Measurements from ENCODE around the gene CDH13.

Gene CDH13

GRCh38 chr16:83439412-83439811, 812.6 kb downstream of the CDH13 start:
- DNase-seq (ENCODE audit: low read depth), result no peak

GRCh38 chr16:83441517-83441916, 814.7 kb downstream of the CDH13 start:
- DNase-seq (ENCODE audit: low read depth), result no peak

DNA sequence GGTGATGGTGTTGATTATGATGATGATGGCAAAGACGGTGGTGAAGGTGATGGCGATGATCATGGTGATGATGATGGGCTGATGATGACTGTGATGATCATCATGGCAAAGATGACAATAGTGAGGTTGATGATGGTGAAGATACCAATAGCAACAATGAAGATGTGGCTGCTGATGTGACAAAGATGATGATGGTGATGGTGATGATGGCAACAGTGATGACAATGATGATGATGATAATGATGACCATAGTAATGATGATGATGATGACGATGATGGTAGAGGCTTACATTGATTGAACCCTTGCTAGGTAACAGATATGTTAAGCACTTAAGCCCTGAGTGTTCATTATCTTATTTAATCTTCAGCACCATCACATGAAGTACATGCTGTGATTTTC, 817.2 kb downstream of the CDH13 start:
- DNase-seq (ENCODE audit: low read depth), result no peak

- no peak for DNase-seq (ENCODE audit: low read depth)
These were observed 820.8 kb downstream of the CDH13 start for GRCh38 chr16:83447560-83447959.

- no peak for DNase-seq (ENCODE audit: low read depth)
These were observed 823.1 kb downstream of the CDH13 start for GRCh38 chr16:83449861-83450260.

DNA sequence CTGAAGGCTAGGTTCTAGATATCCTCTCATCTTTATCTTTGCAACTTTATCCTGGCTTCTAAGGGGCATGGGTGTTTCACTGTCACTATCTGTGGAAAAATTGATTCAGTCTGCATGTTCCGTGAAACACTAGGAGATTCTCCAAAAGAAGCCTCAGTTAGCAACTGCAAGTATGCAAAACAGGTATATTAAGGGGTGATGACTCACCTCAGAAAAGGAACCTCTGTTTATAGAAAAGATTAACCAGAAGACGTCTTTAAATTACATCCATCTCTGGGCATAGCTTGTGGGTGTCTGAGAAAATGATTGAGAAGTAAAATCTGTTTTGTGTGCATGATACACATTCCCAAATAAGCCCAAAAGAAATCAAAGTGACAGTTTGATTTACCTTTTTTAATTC, 827.2 kb downstream of the CDH13 start:
- DNase-seq (ENCODE audit: low read depth), result no peak

GRCh38 chr16:83455716-83456115, 828.9 kb downstream of the CDH13 start:
- no peak for DNase-seq (ENCODE audit: low read depth)

- no peak for DNase-seq (ENCODE audit: low read depth)
These were observed 830.2 kb downstream of the CDH13 start for GRCh38 chr16:83456934-83457333.

GRCh38 chr16:83458612-83459011, 831.8 kb downstream of the CDH13 start:
- DNase-seq (ENCODE audit: low read depth), result no peak

DNA sequence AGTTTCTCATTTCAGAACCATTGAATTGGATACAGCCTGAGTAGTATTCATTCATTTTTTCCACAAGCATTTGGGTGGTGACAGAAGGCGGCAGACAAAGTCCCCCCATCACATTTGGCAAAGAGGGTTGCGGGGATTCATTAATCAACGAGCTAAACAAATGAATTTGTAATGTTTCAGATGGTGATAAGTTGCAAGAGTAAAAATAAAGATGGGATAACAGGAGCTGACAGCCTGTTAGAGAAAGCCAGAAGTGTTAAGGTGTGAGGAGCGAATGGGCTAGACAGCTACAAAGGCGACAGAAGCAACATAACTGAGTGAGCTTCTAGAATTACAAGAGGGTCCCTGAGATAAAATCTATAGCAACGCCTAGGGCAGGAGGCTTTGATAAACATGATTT, 838.2 kb downstream of the CDH13 start:
- no peak for DNase-seq (ENCODE audit: low read depth)

- no peak for DNase-seq (ENCODE audit: low read depth)
These were observed 843.6 kb downstream of the CDH13 start for GRCh38 chr16:83470416-83470815.

- no peak for DNase-seq (ENCODE audit: low read depth)
These were observed 846.2 kb downstream of the CDH13 start for GRCh38 chr16:83472776-83473501.

- no peak for DNase-seq (ENCODE audit: low read depth)
These were observed 847.3 kb downstream of the CDH13 start for GRCh38 chr16:83473926-83474650.

- DNase-seq (ENCODE audit: low read depth), result no peak
These were observed 848.3 kb downstream of the CDH13 start for GRCh38 chr16:83475108-83475507.

DNA sequence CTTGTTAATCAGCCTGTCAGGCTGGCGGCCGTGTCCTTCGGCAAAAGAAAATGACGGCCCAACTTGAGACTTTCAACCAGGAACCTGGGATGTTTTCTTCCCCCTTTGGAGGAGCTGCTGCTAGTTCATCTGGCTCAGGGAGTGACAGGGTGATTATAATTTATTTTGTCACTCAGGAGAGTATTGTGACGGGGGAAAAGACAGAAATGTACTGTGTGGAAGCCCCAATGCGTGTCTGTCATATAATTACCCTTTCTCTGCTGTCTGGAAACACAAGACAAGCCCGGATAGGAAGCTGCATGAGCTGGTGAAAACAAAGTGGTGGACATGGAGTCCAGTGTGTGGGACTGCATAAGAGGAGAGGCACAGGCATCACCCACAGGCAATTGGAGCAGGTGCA, 854.8 kb downstream of the CDH13 start:
- DNase-seq (ENCODE audit: low read depth), result no peak

- DNase-seq (ENCODE audit: low read depth), result no peak
These were observed 855.9 kb downstream of the CDH13 start for GRCh38 chr16:83482545-83483162.

- DNase-seq (ENCODE audit: low read depth), result no peak
These were observed 863.3 kb downstream of the CDH13 start for GRCh38 chr16:83490073-83490472.

DNA sequence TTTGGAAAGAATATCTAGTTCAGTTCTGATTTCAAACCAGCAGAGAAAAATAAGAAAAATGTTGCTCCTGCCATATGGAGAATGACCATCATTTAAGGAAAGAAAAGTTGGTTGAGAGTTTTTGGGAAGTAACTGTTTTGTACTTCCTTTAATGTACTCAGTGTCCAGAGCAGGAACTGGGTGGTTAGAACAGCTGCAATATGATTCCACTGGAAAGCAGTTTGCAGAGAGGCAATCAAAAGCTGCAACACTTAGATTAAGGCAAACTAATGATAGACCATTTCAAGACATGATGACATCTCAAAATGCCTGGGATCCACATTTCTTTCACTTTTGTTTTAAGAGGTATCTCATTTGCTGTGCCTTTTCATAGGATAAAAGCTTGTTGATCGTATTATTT, 867.7 kb downstream of the CDH13 start:
- no peak for DNase-seq (ENCODE audit: low read depth)

DNA sequence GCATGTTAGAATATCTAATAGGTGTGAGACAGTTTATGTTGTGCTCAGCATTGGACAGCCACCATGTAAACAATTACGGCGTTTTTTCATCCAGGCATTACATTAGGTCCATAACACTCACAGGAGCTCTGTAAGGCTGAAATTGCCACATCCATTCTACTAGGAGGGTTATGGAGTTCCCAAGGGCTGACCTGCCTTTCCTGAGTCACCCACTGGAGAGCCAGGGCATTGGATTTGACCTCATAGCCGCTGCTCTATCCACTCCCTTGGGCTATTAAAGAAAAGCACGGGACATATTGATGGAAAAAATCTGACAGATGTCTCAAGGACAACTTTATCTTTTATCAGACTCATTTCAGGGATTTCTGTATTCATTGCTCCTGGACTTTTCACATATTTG, 874.7 kb downstream of the CDH13 start:
- no peak for DNase-seq (ENCODE audit: low read depth)

- no peak for DNase-seq (ENCODE audit: low read depth)
These were observed 881.5 kb downstream of the CDH13 start for GRCh38 chr16:83508295-83508694.

- DNase-seq (ENCODE audit: low read depth), result no peak
These were observed 882.5 kb downstream of the CDH13 start for GRCh38 chr16:83509316-83509715.

DNA sequence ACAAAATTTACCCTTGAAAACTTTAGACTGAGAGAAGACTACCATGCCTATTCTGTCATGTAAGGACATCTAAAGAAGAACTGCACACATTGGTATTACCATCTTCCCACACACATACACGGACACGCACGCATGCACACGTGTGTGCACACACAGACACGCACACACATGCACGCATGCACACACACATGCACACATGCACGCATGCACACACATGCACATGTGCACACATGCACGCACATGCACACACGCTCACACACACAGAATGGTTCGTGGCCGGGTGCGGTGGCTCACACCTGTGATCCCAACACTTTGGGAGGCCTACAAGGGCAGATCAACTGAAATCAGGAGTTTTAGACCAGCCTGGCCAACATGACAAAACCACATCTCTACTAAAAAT, 884.1 kb downstream of the CDH13 start:
- no peak for DNase-seq (ENCODE audit: low read depth)

GRCh38 chr16:83513008-83513755, 886.4 kb downstream of the CDH13 start:
- no peak for DNase-seq (ENCODE audit: low read depth)
